ENCODE results near the gene FBLN5.
A peak's percentile ranks its signal among the peaks of the same experiment; 100 is the strongest.
"Not testable (repeated sequence)": the region's sequence is repeated elsewhere in the genome, so short reads cannot be mapped to it uniquely, and the experiment has no call there.

The FBLN5 gene

DNA sequence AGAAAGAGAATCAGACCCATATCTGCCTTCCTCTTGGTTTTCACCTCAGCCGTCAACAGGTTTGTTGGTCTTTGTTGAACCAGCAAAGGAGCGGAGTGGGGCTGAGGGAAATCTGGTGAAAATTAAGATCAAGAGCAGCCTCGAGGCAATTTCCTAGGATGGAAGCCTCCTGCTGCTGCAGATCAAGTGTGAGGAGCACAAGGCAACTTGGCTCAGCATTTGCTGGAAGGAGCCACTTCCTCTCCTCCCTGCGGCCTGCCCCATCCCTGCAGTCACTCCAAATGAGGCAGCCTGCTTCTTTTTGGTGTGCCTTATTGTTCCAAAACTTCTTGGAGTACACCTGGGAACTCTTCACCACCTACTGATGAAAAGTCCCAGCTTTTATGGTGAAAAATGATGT lies 85.1 kb downstream of the FBLN5 start:
- DNase-seq (ENCODE audit: low read depth) = no peak

DNA sequence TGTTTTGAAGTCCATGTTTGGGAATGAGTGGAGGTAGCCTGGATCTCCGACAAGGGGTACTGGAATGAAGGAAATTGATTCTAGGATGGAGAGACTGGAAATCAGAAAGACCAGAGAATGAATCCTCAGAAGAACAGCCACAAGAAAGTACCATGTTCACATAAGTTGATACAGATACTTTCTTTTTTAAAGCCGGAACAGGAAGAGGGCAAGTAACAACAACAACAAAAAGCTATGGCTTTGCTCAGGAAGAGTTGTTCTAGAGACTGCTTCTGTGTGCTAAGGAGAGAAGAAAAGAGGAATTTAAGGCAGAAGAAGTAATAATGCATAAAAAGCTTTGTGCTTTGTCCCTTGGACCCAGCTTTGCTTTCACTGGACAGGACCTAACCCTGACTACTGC lies 86.4 kb downstream of the FBLN5 start:
- DNase-seq (ENCODE audit: low read depth) = no peak

- no peak for DNase-seq (ENCODE audit: low read depth)
Measured at GRCh38 chr14:91860238-91860637, 87.3 kb downstream of the FBLN5 start.

DNA sequence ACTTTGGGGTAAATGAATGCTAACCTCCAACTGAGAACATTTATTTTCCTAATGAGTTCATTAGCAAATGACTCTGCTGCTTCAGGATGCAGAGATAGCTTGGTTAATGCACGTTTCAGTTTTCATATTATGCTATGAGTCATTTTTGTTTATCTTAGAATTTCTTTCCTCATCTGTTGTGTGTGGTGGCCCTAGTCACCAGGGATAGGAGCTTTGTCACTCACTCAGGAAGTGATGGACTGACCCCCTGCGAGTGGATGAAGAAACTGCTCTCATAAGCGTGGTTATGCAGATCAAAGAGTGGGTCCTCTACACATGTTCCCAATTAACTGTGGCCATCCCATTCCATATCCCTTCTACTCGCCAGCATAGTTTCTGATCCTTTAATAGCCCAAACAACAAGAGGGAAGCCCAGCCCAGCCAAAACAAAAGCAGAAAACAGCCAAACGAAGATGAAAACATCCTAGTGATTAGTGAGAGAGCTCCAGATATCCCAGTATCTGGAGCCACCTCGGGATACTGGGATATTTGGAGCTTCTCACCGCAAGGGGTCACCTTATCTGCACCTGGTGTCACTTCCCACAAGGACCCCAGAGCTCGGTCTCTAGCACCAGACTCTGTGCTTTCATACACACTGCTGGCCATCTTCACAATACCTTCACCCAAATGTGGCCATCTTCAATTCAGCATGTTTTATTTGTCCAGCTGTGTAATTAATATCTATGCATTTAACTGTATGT lies 88.8 kb downstream of the FBLN5 start:
- peak; percentile 23 for DNase-seq (ENCODE audit: low read depth)

- DNase-seq (ENCODE audit: low read depth) = no peak
Measured at GRCh38 chr14:91857614-91858013, 89.9 kb downstream of the FBLN5 start.

DNA sequence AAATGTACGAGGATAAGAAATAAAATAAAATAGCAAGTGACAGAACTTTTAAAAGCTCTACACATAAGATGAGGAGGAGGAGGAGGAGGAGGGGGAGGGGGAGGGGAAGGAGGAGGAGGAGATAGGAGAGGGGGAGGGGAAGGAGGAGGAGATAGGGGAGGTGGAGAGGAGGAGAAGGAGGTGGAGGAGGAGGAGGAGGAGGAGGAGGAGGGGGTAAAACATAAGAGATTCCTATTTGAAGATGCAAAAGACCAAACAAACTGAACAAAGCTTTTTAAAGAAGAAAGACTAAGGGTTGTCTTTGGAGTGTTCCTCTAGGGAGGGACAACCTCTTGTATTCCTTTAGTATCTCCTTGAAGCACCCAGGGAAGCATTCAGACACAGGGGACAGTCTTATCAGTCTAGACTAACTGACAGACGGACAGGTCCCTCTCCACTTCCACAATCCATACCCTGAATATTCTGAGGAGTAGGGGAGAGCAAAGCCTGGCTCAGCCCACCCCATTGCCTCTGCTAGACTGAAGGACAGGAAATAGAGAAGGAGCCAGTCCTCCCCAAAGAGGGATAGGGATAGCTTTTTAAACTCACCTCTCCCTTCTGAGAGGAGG lies 93.1 kb downstream of the FBLN5 start:
- DNase-seq (ENCODE audit: low read depth) = no peak

GRCh38 chr14:91851563-91851962 lies 95.9 kb downstream of the FBLN5 start:
- no peak for DNase-seq (ENCODE audit: low read depth)

GRCh38 chr14:91848504-91849001 lies 98.9 kb downstream of the FBLN5 start:
- DNase-seq (ENCODE audit: low read depth) = no peak

GRCh38 chr14:91847693-91848092 lies 99.8 kb downstream of the FBLN5 start:
- DNase-seq (ENCODE audit: low read depth) = no peak

- no peak for DNase-seq (ENCODE audit: low read depth)
Measured at GRCh38 chr14:91845652-91846051, 101.8 kb downstream of the FBLN5 start.

- DNase-seq (ENCODE audit: low read depth) = not testable (repeated sequence)
Measured at GRCh38 chr14:91845056-91845455, 102.4 kb downstream of the FBLN5 start.

GRCh38 chr14:91844029-91844428 lies 103.5 kb downstream of the FBLN5 start:
- no peak for DNase-seq (ENCODE audit: low read depth)

- DNase-seq (ENCODE audit: low read depth) = no peak
Measured at GRCh38 chr14:91843437-91843836, 104.1 kb downstream of the FBLN5 start.

- DNase-seq (ENCODE audit: low read depth) = no peak
Measured at GRCh38 chr14:91841065-91841464, 106.4 kb downstream of the FBLN5 start.

GRCh38 chr14:91839749-91840148 lies 107.7 kb downstream of the FBLN5 start:
- no peak for DNase-seq (ENCODE audit: low read depth)

DNA sequence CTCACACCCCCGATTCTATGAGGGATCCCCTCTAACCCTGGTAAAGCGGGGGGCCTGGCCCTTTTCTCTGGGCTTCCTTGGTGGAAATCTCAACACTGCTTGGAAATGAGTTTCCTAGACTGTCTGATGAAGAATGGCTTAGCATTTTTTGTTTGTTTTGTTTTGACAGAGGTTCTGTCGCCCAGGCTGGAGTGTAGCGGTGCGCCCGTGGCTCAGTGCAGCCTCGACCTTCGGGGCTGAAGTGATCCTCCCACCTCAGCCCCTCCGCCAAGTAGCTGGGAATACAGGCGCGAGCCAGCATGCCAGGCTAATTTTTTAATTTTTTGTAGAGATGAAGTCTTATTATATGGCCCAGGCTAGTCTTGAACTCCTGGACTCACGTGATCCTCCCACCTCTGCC lies 110.4 kb downstream of the FBLN5 start:
- DNase-seq (ENCODE audit: low read depth) = no peak

DNA sequence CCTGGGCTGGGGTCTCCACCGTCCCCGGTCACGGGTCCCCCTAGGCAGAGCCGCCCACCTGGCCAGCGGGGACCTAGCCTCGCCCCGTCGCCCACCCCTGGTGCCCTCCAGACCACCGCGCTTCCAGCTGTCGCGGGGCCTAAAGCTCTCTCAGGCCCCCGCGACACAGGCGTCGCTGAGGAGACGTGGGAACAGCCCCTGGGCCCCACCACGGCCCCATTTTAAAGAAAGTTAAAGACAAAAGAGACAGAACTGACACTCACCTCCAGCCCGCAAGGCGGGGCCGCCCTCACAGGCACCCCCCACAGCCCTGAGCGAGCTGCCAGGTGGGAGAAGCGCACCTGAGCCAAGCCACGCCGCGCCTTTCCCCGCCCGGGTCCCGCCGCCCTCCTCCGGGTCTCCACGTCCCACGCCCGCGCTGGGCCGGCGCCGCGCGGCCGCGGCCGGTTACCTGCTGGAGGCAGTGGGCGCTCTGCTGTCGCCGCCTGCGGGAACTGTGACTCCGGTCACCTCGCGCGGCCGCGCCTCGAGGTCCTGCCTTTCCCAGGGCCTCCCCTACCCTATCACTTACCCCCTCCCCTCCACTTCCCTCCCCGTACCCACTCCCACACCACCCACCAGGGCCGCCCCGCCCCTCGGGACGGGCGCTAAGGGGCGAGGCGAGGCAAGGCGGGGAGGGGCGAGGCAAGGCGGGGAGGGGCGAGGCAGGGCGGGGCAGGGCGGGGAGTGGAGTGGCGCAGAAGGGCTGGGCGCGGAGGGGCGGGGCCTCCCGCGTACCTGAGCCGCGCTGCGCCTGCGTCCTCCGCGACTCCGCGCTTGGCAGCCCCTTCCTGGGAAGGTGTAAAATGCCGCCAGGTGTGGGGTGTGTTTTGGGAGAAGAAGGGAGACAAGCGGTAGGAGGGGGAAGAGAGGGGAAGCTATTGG lies 111.3 kb downstream of the FBLN5 start:
- no peak for DNase-seq (ENCODE audit: low read depth)

- no peak for DNase-seq (ENCODE audit: low read depth)
Measured at GRCh38 chr14:91835197-91835919, 112.1 kb downstream of the FBLN5 start.

DNA sequence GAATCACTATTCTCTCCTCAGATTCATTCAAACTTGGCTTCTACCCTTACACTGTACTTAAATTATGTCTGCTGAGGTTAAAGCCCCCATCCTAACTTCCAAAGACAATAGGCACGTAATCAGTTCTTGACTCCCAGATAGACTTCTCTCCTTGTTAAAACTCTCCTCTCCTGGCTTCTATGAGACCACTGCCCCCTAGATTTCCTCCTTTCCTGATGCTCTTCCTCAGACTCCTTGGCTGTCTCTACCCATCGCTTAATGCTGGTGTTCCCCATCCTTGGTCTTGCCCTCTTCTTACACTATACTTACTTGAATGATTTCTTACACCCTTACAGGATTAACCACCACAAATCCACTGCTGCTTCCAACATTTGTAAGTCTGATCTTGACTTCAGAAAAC lies 112.9 kb downstream of the FBLN5 start:
- no peak for DNase-seq (ENCODE audit: low read depth)

GRCh38 chr14:91831337-91831736 lies 116.2 kb downstream of the FBLN5 start:
- DNase-seq (ENCODE audit: low read depth) = no peak

- no peak for DNase-seq (ENCODE audit: low read depth)
Measured at GRCh38 chr14:91830777-91831176, 116.7 kb downstream of the FBLN5 start.

GRCh38 chr14:91829511-91829910 lies 118.0 kb downstream of the FBLN5 start:
- DNase-seq (ENCODE audit: low read depth) = no peak
